Vagina (tissue), 2 donors: Measurements from ENCODE around the gene ZNF142. TPM values are rescaled to one million over a fixed set of nuclear protein-coding genes. Genes with fewer than 3 reads are reported as not detected.
"Not testable (repeated sequence)": the region's sequence is repeated elsewhere in the genome, so short reads cannot be mapped to it uniquely, and the experiment has no call there.

Experiments
- DNase-seq, 2 donors: peaks; one replicate each; pipeline ENCODE4 v3.0.0-alpha.2; 2017; ENCODE audit errors: extremely low spot score in 2 of 2
- H3K27ac ChIP-seq: fragments of 200-600 bp; sonication (generic); one replicate; pipeline ENCODE4 v1.5.1; 2019
- H3K27me3 ChIP-seq: fragments of 200-600 bp; sonication (generic); one replicate; pipeline ENCODE4 v1.5.1; 2019
- H3K36me3 ChIP-seq, 2 donors: fragments of 200-600 bp; sonication (generic); one replicate each; pipeline ENCODE4 v1.5.1; 2017 to 2019
- H3K4me1 ChIP-seq: fragments of 200-600 bp; sonication (generic); one replicate; pipeline ENCODE4 v1.5.1; 2019
- H3K4me3 ChIP-seq, 2 donors: fragments of 200-600 bp; sonication (generic); 1 replicate in 1 of 2; 2 replicates in 1 of 2; pipeline ENCODE4 v1.5.1; 2016 to 2019
- H3K9me3 ChIP-seq: fragments of 200-600 bp; sonication (generic); one replicate; pipeline ENCODE4 v1.5.1; 2019
- POLR2A ChIP-seq, 2 donors: fragments of 450-650 bp; IDR thresholded peaks; one replicate each; pipeline ENCODE4 v1.6.1; 2017; ENCODE audit warnings: antibody characterized with exemption in 2 of 2, mild to moderate bottlenecking in 2 of 2, moderate library complexity in 2 of 2
- POLR2AphosphoS5 ChIP-seq, 2 donors: sonication (generic); formaldehyde crosslinking; IDR thresholded peaks; one replicate each; pipeline ENCODE4 v1.9.0; 2017; ENCODE audit warnings: antibody characterized with exemption in 2 of 2, mild to moderate bottlenecking in 2 of 2, low read depth in 1 of 2; ENCODE audit not compliant: insufficient read depth in 1 of 2
- intact Hi-C: fragments of 100-400 bp; cut with DNase I; formaldehyde crosslinking; loops from one replicate; pipeline ENCODE4 v1.15.1; 2023
- total RNA-seq: library from RNA; depleted of rRNA; stranded (reverse); fragments of >200 nt; gene quantifications from one replicate; pipeline ENCODE4 v1.2.3, GENCODE V29; 2016
- TF ChIP-seq, protein P1 (sequence below), 3 experiments: fragments of 450-650 bp in 2 of 3; fragments of 200-600 bp in 1 of 3; sonication (generic) in 1 of 3; IDR thresholded peaks; one replicate each; pipeline ENCODE4 v1.5.1; 2017 to 2019; ENCODE audit warnings: antibody characterized with exemption in 3 of 3, mild to moderate bottlenecking in 2 of 3, moderate library complexity in 2 of 3

The ZNF142 gene
- total RNA-seq, 1 donor from 2014 or later = 22.8 TPM

DNA sequence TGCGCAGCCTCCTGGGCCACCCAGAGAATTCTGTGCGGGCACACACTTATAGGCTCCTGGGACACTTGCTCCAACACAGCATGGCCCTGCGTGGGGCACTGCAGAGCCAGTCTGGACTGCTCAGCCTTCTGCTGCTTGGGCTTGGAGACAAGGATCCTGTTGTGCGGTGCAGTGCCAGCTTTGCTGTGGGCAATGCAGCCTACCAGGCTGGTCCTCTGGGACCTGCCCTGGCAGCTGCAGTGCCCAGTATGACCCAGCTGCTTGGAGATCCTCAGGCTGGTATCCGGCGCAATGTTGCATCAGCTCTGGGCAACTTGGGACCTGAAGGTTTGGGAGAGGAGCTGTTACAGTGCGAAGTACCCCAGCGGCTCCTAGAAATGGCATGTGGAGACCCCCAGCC lies 39.5 kb upstream of the ZNF142 start:
- no peak for DNase-seq
- Histone ChIP-seq H3K27me3 (no peaks in the 10 kb centered on the region), H3K9me3 (no peaks in the 10 kb centered on the region), H3K4me1 (no peaks in the 10 kb centered on the region), H3K27ac (no peak overlapping the region), H3K36me3 (peaks cover 0 to 25% of the 10 kb centered on the region in 2 donors), H3K4me3 (no peak overlapping the region)
- intact Hi-C loops = no loop called here
- TF ChIP-seq, protein P1, sequence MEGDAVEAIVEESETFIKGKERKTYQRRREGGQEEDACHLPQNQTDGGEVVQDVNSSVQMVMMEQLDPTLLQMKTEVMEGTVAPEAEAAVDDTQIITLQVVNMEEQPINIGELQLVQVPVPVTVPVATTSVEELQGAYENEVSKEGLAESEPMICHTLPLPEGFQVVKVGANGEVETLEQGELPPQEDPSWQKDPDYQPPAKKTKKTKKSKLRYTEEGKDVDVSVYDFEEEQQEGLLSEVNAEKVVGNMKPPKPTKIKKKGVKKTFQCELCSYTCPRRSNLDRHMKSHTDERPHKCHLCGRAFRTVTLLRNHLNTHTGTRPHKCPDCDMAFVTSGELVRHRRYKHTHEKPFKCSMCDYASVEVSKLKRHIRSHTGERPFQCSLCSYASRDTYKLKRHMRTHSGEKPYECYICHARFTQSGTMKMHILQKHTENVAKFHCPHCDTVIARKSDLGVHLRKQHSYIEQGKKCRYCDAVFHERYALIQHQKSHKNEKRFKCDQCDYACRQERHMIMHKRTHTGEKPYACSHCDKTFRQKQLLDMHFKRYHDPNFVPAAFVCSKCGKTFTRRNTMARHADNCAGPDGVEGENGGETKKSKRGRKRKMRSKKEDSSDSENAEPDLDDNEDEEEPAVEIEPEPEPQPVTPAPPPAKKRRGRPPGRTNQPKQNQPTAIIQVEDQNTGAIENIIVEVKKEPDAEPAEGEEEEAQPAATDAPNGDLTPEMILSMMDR (IDR thresholded peaks at IDR 0.05) = no peak
- TF ChIP-seq POLR2AphosphoS5 (IDR thresholded peaks at IDR 0.05; ENCODE audit: insufficient read depth in 1 of 2, low read depth in 1 of 2) = no peak
- TF ChIP-seq POLR2A (IDR thresholded peaks at IDR 0.05) = no peak

DNA sequence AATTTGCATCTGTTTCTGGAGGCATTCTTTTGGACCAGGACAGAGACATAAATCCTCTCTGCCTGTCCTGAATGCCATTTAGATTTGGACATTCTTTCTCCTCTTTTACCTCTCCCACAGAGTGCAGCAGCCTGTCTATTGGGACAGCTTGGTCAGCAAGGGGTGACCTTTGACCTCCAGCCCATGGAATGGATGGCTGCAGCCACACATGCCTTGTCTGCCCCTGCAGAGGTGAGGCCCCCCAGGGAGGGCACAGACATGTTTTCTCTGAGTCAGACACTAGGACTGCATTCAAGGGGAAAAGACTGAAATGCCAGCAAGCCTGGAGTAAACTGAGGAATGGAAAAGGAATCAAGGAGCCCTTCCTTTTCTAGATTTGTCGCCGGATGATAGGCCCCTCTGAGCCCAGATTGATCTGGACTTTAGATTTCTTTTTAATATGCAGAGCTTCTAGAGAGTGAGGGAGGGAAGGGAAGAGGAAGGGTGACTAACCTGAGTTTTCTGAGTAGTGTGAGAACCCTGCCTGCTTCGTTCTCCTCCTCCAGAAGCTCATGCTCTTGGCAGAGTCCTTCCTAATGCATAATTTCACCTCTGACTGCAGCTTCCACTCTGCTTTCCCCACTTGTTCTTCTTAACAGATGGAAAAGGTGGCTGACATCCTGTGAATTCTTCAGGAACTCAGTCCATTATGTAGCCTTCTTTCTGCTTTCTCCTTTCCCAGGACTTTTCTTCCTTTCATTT lies 35.2 kb upstream of the ZNF142 start:
- H3K36me3 ChIP-seq = peaks cover 0 to 41% of the 10 kb centered on the region in 2 donors
- no peaks in the 10 kb centered on the region for H3K9me3 ChIP-seq
- H3K27me3 ChIP-seq = no peaks in the 10 kb centered on the region
- intact Hi-C loops = no loop called here
- TF ChIP-seq POLR2AphosphoS5 (IDR thresholded peaks at IDR 0.05; ENCODE audit: insufficient read depth in 1 of 2, low read depth in 1 of 2) (no peak), POLR2A (IDR thresholded peaks at IDR 0.05) (no peak)
- TF ChIP-seq, protein P1 (IDR thresholded peaks at IDR 0.05) = no peak
- no peak overlapping the region for H3K4me3 ChIP-seq
- no peak for DNase-seq
- H3K27ac ChIP-seq = no peak overlapping the region
- H3K4me1 ChIP-seq = no peaks in the 10 kb centered on the region

DNA sequence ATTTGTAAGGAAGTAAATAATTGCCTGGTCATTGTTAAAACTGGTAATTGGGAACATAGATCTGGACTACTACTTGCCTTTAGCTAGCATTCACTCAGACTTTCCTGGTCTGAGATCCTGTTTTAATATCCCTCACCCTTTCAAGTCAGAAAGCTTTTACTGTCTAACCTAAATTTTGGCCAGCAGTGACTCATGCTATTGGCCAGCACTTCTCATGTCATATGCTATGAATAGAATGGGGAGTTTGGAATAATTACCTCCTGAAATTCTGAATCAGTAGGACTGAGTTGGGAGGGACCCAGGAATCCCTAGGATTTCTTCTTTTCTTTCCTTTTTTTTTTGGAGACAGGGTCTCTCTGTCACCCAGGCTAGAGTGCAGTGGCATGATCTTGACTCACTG lies 31.8 kb upstream of the ZNF142 start:
- H3K36me3 ChIP-seq = peaks cover 0 to 25% of the 10 kb centered on the region in 2 donors
- no peaks in the 10 kb centered on the region for H3K27me3 ChIP-seq
- H3K9me3 ChIP-seq = no peaks in the 10 kb centered on the region
- H3K27ac ChIP-seq = peak overlapping the region; percentile 30
- intact Hi-C loops = no loop called here
- DNase-seq = no peak
- H3K4me1 ChIP-seq = no peaks in the 10 kb centered on the region
- TF ChIP-seq, protein P1 (IDR thresholded peaks at IDR 0.05) = no peak
- no peak for TF ChIP-seq POLR2AphosphoS5 (IDR thresholded peaks at IDR 0.05; ENCODE audit: insufficient read depth in 1 of 2, low read depth in 1 of 2)
- TF ChIP-seq POLR2A (IDR thresholded peaks at IDR 0.05) = no peak
- H3K4me3 ChIP-seq = no peak overlapping the region

DNA sequence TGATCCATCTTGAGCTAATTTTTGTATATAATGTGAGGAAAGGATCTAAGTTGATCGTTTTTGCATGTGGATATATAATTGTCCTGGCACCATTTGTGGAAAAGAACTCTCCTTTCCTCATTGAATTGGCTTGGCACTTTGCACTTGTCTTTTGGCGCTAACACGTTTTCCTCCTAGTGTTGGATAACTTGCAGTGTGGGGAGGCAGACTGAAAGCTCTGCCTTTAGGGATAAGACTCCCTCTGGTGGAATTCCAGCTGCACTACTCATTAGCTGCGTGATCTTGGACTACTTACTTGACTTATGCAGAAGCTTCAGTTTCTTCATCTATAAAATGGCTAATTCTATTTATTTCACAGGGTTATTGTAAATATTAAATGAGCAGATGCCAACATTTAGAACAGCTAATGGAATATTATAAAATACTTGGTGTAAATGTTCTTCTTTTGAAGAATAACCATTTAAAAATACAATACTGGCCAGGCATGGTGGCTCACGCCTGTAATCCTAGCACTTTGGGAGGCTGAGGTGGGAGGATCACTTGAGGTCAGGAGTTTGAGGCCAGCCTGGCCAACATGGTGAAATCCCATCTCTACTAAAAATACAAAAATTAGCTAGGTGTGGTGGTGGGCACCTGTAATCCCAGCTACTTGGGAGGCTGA lies 28.1 kb upstream of the ZNF142 start:
- H3K27me3 ChIP-seq, H3K27ac ChIP-seq, DNase-seq, H3K4me3 ChIP-seq, intact Hi-C loops, H3K9me3 ChIP-seq, H3K4me1 ChIP-seq: not testable (repeated sequence)
- peaks cover 0 to 18% of the 10 kb centered on the region in 2 donors for H3K36me3 ChIP-seq
- TF ChIP-seq, protein P1 (IDR thresholded peaks at IDR 0.05) = peak; percentile 17 to 54 (median 50)
- TF ChIP-seq POLR2AphosphoS5 (IDR thresholded peaks at IDR 0.05; ENCODE audit: insufficient read depth in 1 of 2, low read depth in 1 of 2) = peak in 1 of 2 donors; percentile 41

DNA sequence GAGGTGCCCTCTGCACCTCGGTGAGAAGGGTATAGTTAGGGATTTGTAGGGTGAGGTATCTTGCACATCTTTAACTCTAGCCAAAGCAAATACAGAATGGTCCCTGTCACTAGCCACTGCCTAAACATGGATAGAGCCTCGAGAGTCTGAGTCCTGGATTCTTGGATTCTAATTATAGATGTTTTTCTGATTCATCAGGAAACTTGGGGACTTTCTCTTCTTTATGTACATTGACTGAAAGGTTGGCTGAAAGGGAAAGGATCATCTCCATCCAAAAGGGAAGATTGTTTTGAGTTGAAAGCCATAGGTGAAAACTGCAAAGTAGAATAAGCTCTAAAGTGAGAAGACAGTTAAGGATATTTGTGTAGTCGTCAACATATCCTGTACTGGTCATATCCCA lies 20.6 kb upstream of the ZNF142 start:
- no peaks in the 10 kb centered on the region for H3K27me3 ChIP-seq
- no peaks in the 10 kb centered on the region for H3K9me3 ChIP-seq
- no peak overlapping the region for H3K27ac ChIP-seq
- no peak for DNase-seq
- no peak overlapping the region for H3K4me3 ChIP-seq
- intact Hi-C loops = no loop called here
- TF ChIP-seq POLR2AphosphoS5 (IDR thresholded peaks at IDR 0.05; ENCODE audit: insufficient read depth in 1 of 2, low read depth in 1 of 2) (no peak), POLR2A (IDR thresholded peaks at IDR 0.05) (no peak)
- TF ChIP-seq, protein P1 (IDR thresholded peaks at IDR 0.05) = no peak
- peaks cover 0 to 42% of the 10 kb centered on the region in 2 donors for H3K36me3 ChIP-seq
- no peaks in the 10 kb centered on the region for H3K4me1 ChIP-seq
